Upper lobe of right lung (tissue), 1 donor: ENCODE data around the gene STAC. TPM values are rescaled to one million over a fixed set of nuclear protein-coding genes. Genes with fewer than 3 reads are reported as not detected.

Experiments used
- ATAC-seq: fragments of 200-7000 bp; cut with Tn5 transposase; one replicate; pipeline ENCODE4 v1.9.1; 2020; ENCODE audit warnings: mild to moderate bottlenecking, moderate library complexity
- DNase-seq: peaks from one replicate; pipeline ENCODE4 v3.0.0-alpha.2; 2020
- H3K27ac ChIP-seq: fragments of 200-600 bp; one replicate; pipeline ENCODE4 v1.8.0; 2022
- H3K27me3 ChIP-seq: fragments of 200-600 bp; one replicate; pipeline ENCODE4 v1.8.0; 2022; ENCODE audit warnings: mild to moderate bottlenecking
- H3K36me3 ChIP-seq: fragments of 200-600 bp; one replicate; pipeline ENCODE4 v1.8.0; 2022
- H3K4me1 ChIP-seq: fragments of 200-600 bp; one replicate; pipeline ENCODE4 v1.8.0; 2022
- H3K4me3 ChIP-seq: fragments of 200-600 bp; one replicate; pipeline ENCODE4 v1.8.0; 2022; ENCODE audit warnings: mild to moderate bottlenecking
- H3K9me3 ChIP-seq: fragments of 200-600 bp; one replicate; pipeline ENCODE4 v1.8.0; 2022
- CTCF ChIP-seq: fragments of 200-600 bp; IDR thresholded peaks from one replicate; pipeline ENCODE4 v1.8.0; 2022; ENCODE audit warnings: antibody characterized with exemption
- intact Hi-C: fragments of 100-400 bp; cut with DNase I; formaldehyde crosslinking; loops from one replicate; pipeline ENCODE4 v1.11.0; 2022
- total RNA-seq: library from RNA; stranded (reverse); fragmentation: NEBNext Ultra II Directional; extraction: Animal tissue kit (Norgen Biotek cat#: 25700); gene quantifications from one replicate; pipeline ENCODE4 v1.2.1, GENCODE V29; 2021
- donor health status: DM: no; HTN: yes; CAD: no; lungs with severe emphysema.

STAC gene
- total RNA-seq, 1 donor from 2014 or later = 25.3 TPM

DNA sequence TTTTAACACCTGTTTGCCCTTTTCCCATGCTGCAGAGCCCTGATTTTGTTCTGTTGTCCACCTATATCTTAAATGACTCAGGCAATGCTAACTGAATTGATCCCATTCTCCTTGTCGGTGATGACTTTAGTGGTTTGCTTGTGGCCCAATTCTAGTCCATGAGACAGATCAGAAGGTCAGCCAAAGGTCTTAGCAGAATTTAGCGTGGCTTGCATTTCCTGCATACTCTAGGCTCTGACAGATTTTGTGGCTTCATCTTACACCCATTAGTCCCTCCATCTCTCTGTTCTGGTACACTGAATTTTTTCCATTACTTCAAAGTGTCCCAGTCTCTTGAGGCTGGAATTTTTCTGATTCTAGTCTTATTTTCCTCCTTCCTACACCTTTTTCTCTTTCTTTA is 161.9 kb downstream of the STAC start:
- intact Hi-C loops = no loop called here
- no peak overlapping the region for H3K4me3 ChIP-seq
- H3K27ac ChIP-seq = no peak overlapping the region
- DNase-seq (no peak), ATAC-seq (no peak)
- no peaks in the 10 kb centered on the region for H3K36me3 ChIP-seq
- H3K4me1 ChIP-seq = peaks cover 5% of the 10 kb centered on the region
- TF ChIP-seq CTCF = no peak
- H3K27me3 ChIP-seq = no peaks in the 10 kb centered on the region
- H3K9me3 ChIP-seq = no peaks in the 10 kb centered on the region

DNA sequence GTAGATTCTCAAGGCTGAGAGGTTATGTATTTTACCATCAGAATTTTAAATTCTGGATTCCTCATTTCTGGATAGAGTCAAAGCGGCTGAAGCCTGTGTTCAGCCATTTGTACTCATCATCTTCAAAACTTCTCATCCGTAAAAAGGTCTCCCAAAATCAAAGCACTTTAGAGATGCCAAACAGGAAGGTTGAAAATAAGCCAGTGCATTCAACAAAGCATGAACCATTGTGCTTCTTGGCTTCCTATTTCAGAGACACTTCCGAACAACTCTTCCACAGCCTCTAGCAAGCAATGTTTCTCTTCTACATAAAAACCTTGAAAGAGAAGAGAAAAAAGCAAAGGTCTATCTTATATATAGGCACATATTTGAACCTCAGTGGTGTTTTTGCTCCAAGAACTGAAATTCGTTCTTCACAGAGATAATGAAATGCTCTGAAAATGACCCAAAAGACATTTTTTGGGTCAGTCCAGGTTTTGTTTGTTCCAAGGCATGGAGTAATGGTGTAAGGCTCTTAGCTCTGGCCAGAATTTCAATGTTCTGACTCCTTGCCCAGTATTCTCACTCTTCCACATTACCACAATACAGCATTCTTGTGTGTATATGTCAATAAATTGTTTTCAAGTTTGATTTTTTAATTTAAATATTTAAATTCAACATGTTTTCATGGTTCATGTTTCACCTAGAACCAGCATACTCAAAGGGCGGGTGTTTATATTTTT is 163.1 kb downstream of the STAC start:
- no peak for ATAC-seq
- TF ChIP-seq CTCF = no peak
- Histone ChIP-seq H3K9me3 (no peaks in the 10 kb centered on the region), H3K27ac (no peak overlapping the region), H3K4me1 (peaks cover 5% of the 10 kb centered on the region), H3K36me3 (no peaks in the 10 kb centered on the region), H3K27me3 (no peaks in the 10 kb centered on the region), H3K4me3 (no peak overlapping the region)
- no peak for DNase-seq
- intact Hi-C loops = no loop called here

- intact Hi-C loops = no loop called here
- Histone ChIP-seq H3K9me3 (no peaks in the 10 kb centered on the region), H3K36me3 (no peaks in the 10 kb centered on the region), H3K27ac (no peak overlapping the region), H3K4me3 (no peak overlapping the region), H3K27me3 (no peaks in the 10 kb centered on the region), H3K4me1 (peaks cover 5% of the 10 kb centered on the region)
- no peak for TF ChIP-seq CTCF
- ATAC-seq (no peak), DNase-seq (no peak)
Measured at GRCh38 chr3:36546226-36546625, 165.9 kb downstream of the STAC start.

GRCh38 chr3:36548712-36549111 is 168.4 kb downstream of the STAC start:
- no peak for TF ChIP-seq CTCF
- no peaks in the 10 kb centered on the region for H3K4me1 ChIP-seq
- intact Hi-C loops = no loop called here
- ATAC-seq (no peak), DNase-seq (no peak)
- H3K4me3 ChIP-seq = no peak overlapping the region
- H3K27me3 ChIP-seq = no peaks in the 10 kb centered on the region
- H3K9me3 ChIP-seq = no peaks in the 10 kb centered on the region
- H3K27ac ChIP-seq = no peak overlapping the region
- no peaks in the 10 kb centered on the region for H3K36me3 ChIP-seq

DNA sequence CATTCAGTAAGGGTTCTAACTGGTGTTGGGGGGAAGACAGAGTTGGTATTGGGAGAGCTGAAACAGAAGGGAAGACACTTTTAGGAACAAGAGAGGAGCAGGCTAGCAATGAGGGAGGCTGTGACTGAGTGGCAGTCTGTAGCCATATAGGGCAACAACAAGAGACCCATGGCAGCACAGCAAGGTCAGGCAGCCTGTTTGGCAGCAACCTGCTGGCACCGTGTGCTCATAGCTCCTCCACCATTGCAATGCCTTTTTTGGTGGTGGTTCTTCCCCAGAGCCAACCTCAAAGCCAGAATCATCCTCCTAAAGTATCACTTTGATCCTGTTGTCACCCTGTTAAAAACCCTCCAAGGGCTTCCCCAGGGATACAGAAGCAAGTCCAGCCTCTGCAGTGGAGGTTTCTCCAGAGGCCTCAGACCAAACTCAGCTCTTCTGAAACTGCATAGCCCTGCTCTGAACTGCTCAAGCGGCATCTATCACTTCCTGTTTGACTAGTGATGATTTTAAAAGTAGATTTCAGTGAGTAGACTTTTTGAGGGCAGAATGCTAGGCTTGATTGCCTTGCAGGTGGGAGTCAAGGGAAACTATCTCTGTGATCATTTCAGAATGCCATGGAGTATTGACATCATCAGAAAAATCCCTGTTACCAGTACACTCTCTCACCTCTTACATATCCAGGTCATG is 176.9 kb downstream of the STAC start:
- no peaks in the 10 kb centered on the region for H3K36me3 ChIP-seq
- no peaks in the 10 kb centered on the region for H3K4me1 ChIP-seq
- no peak overlapping the region for H3K4me3 ChIP-seq
- TF ChIP-seq CTCF = no peak
- H3K27ac ChIP-seq = no peak overlapping the region
- intact Hi-C loops = no loop called here
- no peak for ATAC-seq
- no peaks in the 10 kb centered on the region for H3K9me3 ChIP-seq
- no peak for DNase-seq
- H3K27me3 ChIP-seq = no peaks in the 10 kb centered on the region
